ENCODE results near the gene MYMK. TPM values are rescaled to one million over a fixed set of nuclear protein-coding genes. Genes with fewer than 3 reads are reported as not detected.

MYMK gene
- polyA plus RNA-seq, 4 donors, result 0.22 TPM; not detected in 3

DNA sequence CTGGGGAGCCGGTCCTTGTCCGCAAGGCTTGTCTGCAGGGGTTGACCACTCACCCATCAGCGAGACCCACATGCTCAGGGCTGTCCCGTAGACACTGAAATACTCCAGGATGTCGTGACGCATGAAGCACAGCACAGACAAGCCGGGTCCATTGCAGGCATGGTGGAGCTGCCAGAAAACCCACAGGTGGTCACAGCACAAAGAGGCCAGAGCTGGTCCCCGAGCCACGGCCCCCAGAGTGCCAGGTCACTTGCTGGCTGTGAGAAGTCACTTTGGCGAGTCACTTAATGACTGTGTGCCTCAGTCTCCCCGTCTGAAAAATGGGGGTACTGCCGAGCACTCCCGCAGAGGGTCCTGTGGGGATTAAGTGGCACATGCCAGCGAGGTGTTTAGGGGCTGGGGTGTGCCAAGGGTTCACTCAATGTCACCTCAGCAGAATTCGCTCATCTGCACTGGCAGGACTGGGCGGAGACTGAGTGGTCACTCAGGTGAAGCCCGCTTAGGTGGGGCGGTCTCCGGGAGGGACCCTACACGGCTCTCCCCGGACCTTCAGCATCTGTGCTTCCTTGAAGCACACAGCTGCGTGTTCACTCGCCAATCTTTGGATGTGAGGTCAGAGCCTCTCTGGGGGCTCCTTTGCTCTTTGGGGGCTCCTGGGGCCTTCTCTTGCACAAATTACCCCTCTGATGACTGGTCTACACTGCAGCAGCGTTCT lies 4.5 kb downstream of the MYMK start:
- DNase-seq (ENCODE audit: low read depth in 4 of 4, low spot score in 3 of 4), result no peak

DNA sequence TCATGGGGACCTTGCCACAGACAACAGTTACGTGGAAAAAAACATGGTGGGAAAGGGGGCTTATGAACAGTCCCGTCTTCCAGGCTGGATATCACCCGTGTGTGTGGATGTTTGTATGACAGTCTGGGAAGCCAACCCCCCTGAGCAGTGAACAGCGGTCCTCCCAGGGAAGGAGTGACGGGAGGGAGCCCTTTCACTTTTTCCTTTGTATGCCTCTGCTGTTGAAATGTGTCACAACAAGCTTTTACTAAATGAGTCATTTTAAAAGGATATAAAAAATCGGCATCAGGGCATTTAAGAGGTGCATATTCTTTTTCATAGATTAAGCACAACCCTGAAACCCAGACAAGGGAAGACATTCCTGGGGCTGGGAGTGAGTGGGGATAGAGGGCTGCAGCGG lies 5.1 kb downstream of the MYMK start:
- no peak for DNase-seq (ENCODE audit: low read depth in 4 of 4, low spot score in 3 of 4)

DNA sequence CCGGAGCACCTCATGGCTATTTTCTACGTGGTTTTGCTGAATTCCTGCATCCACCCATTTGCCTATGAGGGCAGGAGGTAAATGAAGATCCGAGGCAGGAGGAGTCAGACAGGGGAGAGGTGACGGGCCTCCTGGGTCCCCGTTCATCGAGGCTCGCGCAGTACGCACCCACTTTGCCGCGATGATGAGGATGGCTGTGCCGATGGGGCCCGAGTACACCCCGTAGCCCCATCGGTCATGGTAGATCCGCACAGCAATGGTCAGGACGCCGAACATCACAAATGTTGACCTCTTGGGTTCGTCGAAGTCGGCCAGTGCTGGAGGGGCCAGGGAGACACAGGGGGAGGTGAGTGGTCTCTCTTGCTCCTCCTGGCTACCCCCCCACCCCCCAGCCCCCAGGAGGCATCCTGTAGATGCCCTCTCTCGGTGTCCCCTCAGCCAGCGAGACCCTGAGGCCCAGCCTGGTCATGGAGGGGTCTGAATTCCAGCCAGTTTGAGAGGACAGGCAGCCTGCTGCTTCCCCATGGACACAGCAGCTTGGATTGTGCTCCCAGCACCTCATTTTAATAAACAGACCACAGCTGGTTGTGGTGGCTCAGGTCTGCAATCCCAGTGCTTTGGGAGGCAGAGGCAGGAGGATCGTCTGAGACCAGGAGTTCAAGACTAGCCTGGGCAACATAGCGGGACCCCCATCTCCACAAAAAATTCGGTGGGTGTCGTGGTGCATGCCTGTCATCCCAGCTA lies 5.9 kb downstream of the MYMK start:
- no peak for DNase-seq (ENCODE audit: low read depth in 4 of 4, low spot score in 3 of 4)

DNA sequence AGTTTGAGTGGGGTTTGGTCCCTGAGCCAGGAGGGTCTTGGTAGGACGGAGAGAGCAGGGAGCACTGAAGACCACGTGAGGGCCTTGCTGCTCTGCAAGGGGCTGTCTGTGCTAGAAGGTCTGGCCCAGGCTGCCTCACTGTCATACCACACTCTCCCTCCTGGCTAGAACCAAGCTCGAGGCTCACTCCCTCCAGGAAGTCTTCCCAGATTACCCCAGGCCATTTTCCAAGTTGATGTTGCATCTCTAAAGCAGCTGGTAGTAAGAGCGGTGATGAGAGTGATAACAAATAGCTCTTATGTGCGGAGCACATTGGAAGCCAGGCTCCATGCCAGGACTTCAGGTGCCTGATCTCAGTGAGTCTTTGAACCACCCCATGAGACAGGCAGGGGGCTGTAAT lies 6.6 kb downstream of the MYMK start:
- no peak for DNase-seq (ENCODE audit: low read depth in 4 of 4, low spot score in 3 of 4)

DNA sequence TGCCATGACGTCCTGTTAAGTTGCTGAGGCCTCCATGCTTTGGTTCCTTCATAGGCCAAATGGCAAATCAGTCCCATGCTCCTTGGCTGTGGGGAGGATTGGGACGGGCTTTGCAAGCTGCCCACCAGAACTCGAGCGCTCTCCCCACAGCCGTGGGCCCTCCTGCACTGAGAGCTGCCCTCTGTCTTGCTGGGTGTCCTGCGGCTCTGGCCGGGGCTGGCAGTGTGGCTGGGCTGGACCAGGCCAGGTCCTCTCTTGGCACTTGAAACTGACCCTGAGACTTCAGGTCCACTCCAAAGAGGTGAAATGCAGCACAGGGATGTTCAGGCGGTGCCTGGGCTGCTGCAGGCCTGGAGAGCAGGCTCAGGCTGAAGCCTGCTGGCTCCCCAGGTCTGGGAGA lies 7.0 kb downstream of the MYMK start:
- DNase-seq (ENCODE audit: low read depth in 4 of 4, low spot score in 3 of 4), result no peak

DNA sequence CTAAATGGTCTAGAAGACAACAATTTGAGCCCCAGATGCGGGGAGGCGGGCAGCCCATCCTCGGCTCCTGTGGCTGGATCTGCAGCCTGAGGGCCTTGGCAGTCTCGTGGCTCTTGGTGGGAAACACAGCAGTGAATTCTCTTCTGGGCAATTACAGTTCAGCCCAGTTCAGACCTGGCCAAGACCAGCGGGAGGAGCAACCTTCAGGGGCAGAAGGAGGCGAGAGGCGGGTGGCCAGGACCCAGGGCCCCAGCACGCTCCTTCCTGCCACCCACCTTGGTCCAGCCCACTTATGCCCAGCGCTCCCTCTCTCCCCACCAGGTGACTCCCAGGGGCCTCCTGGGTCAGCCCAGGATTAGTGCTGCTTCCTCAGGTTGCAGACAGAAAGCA lies 7.8 kb downstream of the MYMK start:
- DNase-seq (ENCODE audit: low read depth in 4 of 4, low spot score in 3 of 4), result no peak

DNA sequence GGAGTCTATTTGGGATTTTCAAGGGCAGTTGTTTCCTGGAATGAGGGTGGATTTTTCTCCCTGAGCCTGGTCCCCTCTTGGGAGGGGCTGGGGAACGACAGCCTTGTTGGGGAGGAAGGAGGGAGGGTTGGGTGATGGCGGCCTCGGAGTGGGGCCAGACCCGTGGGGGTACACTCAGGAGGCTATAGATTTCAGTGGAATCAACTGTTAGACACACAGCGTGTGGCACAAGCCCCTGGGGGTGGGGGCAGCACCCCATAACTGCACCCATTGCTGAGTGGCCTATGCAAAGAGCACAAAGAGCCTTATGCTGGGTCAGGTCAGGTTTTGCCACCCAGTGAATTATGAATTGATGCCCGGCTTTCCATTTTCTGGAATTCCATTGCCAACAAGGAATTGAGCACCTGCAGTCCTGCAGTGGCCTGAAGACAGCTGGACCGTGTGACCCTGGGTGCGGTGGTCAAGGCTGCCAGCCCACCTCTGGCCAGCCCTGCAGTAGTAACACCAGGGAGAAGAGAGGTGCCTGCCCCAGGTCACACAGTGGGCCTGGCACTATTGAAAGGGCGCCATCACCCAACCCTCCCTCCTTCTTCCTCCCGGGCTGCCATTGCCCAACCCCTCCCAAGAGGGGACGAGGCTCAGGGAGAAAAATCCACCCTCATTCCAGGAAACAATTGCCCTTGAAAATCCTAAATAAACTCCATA lies 8.4 kb downstream of the MYMK start:
- DNase-seq (ENCODE audit: low read depth in 4 of 4, low spot score in 3 of 4), result no peak

DNA sequence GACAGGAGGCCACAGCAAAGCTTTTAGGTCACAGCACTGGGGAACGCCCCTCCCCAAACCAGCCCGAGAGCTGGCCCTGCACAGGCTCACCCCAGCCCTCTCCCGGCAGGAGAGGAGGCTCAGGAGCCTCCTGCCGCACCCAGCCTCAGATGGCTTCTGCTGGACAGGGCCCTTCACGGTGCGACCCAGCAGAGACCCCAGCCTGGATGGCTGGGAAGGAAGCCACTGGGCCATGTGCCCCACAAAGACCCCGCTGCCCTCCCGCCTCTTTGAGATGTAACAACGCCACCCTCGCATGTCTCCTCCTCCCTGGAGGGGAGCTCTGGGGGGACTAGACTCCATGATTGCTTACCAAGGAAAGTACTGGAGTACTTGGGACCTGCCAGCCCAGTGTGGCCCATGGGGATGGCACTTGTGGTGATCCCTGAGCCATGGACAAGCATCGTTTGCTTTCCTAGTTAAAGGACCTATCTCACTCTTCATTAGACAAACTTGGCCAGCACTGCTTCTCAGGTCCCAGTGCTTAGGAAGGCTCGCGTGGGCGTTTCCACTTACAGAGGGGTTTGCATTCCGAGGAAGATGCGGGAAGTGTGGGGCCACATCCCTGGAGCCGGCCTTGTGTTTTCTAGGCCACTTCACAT lies 9.0 kb downstream of the MYMK start:
- no peak for DNase-seq (ENCODE audit: low read depth in 4 of 4, low spot score in 3 of 4)

DNA sequence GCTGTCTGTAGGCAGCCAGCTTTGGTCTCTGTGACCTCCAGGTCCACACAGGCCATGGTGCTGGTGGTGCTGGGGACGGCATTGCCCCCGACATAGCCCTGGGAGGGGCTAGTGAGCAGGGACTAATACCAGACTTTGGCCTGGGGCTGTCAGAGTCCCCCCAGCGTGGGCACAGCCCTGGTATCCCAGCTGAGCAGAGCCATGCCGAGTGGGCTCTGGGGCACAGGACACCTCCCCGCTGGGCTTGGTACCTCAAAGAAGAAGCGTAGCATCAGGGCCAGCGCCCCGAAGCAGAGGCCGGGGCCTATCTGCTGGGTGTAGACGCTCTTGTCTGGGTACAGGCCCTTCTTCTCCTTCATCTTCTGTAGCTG lies 9.5 kb downstream of the MYMK start:
- DNase-seq (ENCODE audit: low read depth in 4 of 4, low spot score in 3 of 4), result no peak

DNA sequence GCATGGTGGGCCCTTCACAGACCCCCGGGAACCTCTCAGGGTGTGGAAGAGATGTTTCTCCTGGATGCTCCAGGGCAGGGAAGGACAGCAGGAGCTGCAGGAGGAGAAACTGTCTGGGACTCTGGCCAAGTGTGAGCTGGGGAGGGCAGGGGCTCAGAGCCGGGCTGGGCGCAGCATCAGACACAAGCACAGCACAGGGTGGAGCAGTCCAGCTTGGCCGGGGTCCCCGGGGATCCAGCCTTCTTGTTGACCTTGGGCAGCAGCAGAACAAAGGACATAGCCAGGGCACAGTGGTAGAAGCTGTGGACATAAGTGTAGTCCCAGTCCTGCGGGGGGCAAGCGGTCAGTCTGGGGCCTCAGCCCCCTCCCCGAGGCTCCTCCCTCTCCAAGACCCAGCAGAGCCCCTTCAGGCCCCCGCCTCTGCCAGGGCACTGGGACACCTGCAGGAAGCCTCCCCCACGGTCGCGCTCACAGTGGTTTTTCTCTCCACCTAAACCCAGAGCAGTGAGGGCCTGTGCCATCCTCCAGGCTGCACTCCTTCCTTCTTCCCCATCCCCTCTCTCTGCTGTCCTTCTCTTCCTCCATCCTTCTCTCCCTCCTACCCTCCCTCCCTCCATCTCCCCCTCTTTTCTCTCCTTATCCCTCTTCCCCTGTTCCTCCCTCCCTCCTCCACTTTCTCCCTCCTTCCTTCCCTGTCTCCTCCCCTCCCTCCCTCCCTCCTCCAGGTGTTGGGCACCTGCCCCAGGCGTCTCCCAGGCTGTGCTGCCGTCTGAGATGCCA lies 10.1 kb downstream of the MYMK start:
- no peak for DNase-seq (ENCODE audit: low read depth in 4 of 4, low spot score in 3 of 4)

DNA sequence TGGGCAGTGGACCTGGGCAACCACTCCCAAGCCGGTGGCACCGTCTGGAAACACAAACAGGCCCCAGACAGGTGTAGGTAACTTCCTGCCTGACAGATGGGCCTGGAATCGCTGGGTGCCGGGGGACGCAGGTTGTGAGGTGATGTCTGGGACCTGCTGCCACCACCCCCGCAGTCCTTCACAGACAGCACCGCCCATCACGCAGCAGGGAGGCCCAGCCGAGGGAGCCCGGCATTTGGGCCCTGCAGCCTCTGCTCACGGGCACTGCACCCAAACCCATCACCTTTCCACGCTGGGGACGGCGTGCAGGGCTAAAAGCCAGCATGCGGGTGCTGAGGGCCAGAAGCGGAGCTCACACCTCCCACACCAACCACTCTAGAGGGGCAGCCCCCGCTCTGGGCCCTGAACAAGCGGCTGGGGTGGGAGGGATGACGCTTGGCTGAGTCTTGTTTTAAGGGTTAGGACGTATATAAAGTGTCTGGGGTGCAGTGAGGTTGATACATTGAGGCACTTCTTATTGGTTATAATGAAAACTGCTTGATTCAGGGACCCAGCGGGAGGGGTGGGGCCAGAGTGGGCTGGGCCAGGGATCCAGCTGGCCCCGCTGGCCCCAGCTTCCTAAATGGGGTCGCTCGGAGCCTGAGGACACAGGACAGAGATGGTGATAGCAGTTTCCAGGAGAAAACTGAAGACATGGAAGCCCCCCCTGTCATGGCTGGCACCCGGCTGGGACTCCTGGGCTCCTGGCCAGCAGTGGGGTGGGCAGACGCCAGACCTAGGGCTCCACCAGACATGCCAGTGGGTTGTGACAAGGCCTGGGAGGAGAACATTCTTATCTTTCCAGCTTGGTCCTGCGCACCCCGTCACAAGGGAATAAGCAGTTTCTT lies 11.3 kb downstream of the MYMK start:
- DNase-seq (ENCODE audit: low read depth in 4 of 4, low spot score in 3 of 4), result no peak

DNA sequence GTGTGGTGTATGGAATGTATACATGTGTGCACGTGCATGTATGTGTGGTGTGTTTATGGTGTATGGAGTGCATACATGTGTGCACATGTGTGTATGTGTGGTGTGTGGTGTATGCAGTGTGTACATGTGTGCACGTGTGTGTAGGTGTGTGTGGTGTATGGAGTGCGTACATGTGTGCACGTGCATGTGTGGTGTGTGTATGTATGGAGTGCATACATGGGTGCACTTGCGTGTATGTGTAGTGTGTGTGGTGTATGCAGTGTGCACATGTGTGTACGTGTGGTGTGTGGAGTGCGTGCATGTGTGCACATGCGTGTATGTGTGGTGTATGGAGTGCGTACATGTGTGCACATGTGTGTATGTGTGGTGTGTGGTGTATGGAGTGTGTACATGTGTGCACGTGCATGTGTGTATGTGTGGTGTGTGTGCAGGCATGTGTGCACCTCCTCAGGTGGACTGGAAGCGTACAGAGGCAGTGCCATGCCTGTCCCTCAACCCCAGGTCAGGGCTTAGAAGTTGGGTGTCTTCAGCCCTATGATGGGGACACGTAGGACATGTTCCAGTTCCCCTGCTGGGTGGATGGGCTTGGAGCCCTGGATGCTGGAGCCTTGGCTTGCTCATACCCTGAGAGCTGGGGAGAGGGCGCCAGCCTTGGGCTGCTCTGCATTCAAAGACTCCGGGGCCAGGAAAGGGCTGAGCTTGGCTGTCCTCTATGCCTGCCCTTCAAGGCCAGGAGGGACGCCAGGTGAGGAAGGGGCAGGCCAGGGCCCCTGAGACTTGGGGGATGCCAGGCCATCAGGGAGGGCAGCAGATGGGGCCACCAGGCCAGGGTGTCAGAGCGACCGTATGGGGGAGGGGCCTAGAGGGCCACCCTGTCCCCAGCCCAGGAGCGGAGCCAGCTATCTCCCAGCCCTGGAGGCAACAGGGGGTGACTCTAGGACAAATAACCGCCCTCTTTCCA lies 12.2 kb downstream of the MYMK start:
- DNase-seq (ENCODE audit: low read depth in 4 of 4, low spot score in 3 of 4), result no peak

DNA sequence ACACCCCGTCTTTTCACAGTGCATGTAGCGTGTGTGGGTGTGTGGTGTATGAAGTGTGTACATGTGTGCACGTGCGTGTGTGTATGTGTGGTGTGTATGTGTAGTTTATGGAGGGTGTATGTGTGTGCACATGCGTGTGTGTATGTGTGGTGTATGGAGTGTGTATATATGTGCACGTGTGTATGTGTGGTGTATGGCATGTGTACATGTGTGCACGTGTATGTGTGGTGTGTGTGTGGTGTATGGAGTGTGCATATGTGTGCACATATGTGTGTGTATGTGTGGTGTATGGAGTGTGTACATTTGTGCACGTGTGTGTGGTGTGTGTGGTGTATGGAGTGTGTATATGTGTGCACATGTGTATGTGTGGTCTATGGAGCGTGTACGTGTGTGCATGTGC lies 13.2 kb downstream of the MYMK start:
- DNase-seq (ENCODE audit: low read depth in 4 of 4, low spot score in 3 of 4), result no peak

DNA sequence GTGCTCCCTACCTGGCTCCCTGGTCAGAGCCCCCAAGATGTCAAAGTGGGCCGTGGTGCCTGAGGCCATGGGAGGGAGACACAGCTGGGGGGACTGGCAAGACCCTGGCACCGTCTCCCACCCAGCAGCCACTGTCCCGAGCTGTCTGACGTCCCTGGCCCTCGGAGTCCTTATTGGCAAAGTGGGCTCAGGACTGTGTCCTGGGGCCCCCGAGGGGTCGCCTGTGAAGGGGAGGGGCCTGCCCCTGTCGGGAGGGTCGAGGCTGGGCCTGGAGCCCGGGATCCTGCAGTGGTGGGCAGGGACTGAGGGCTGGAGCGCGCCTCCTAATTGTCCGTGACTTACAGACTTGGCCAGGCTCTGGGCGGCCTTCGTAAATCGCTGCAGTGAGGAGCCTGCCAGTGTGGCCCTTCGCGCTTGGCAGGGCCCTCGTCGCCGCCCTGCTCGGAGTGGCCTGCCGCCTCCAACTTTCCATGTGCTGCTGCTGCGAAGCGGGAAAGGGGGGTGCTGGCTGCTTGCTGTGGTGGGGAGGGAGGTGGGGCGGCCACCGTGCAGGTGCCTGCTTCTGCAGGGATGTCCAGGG lies 13.7 kb downstream of the MYMK start:
- DNase-seq (ENCODE audit: low read depth in 4 of 4, low spot score in 3 of 4), result no peak

DNA sequence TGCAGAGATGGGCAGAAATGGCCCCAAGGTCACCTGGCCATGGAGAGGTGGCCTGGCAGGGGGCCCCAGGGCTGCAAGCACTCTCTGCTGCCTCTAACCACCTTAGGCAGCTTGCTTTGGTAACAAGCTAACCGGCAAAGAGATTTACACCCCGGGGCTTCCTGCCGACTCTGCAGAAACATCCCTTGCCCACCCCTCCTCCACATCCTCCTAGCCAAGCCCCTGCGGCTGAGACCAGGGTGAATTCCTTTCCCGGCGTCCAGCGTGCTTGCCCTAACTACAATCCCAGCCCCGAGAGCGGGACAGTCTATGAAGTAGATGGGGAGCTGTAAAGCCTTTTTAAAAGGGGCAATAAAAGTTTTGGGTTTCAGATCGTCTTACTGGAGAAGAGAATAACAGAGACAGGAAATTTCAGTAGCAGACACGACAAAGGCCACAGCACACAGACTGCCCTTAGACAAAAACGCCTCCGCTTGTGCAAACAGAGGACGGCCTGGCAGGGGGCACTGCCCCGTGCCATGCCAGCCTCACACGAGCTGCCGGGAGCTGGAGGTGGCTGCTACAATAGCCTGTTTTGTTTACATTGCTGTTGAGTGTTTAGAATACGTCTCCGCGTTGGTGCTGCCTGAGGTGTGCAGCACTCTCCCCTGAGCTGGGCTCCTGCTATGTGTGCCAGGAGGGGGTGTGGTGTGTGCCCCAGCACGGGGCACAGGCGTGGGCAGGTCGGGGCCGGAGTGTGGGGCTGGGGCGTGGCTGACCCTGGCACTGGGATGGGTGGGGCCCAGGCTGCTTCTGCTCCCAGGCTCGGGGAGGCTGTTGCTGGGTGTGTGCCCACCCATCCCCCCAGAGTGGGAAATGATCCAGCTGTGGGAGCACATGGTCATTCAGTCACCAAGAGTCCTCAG lies 15.3 kb downstream of the MYMK start:
- peak in 3 of 4 donors; percentile 56 to 60 (median 59) for DNase-seq (ENCODE audit: low read depth in 4 of 4, low spot score in 3 of 4)

DNA sequence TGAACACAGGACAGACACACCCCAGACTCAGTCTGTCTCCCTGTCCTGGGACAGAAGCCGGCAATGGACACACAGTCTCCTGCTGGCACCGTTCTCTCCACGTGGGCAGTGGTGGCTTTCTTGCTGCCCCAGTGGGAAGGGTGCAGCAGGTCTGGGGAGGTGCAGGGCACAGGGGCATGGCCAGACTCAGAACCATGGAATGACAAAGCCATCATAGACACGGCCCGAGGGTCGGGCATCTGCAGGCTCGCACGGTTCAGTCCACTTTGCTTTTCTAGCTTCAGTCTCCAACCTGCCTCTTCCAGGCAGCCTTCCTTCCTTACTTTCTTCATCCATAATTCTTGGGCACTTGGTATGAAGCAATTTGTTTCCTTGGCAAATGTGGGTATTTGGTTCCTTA lies 16.7 kb downstream of the MYMK start:
- no peak for DNase-seq (ENCODE audit: low read depth in 4 of 4, low spot score in 3 of 4)
